GM19463 (cell line): Measurements from ENCODE around the gene UPF3B.
"Not testable (repeated sequence)": the region's sequence is repeated elsewhere in the genome, so short reads cannot be mapped to it uniquely, and the experiment has no call there.

Source experiments
- ATAC-seq: cut with Tn5 transposase; IDR thresholded peaks from one replicate; pipeline ENCODE4 v1.9.1; 2021; ENCODE audit warnings: mild to moderate bottlenecking, moderate library complexity; ENCODE audit not compliant: unreplicated experiment

The UPF3B gene

DNA sequence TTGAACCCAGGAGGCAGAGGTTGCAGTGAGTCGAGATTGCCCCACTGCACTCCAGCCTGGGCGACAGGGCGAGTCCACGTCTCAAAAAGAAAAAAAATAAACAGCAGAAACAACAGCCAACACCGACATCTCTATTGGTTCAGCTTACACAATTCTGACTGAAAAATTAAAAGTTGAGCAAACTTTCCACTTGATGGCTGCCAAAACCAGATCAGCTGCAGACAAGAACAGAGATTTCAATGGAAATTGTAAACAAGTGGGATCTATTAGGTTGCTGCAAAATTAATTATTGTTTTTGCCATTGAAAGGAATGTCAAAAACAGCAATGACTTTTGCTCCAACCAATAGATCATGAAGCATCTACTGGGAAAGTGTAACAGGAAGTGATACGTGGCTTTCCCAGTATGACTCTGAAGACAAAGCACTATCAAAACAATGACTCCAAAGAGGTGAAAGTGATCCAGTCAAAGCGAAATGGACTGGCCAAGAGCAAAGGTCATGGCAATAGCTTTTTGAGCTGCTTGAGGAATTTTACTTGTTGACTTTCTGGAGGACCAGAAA is 26.3 kb downstream of the UPF3B start:
- ATAC-seq = no peak

DNA sequence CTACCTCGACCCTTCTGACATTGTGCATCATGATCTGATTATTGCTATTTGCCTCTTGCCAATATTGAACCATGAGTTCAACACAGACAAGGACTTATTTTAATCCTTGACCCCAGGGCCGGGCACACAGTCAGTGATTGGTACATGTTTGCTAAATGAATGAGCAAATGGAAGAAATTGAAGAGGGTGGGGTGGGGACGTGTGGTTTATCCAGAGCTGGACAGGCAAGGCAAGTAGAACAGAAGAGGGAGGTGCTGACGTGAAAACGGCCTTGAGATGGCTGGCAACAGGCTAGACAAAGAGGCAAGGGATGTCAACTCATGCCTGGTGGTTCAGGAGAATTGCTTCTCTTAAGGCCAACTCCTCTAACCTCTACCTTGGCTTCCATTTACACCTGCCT is 28.5 kb downstream of the UPF3B start:
- not testable (repeated sequence) for ATAC-seq

- ATAC-seq = peak; percentile 84
Observed at GRCh38 chrX:119821703-119822102, 31.1 kb downstream of the UPF3B start.

GRCh38 chrX:119817130-119817690 is 35.6 kb downstream of the UPF3B start:
- ATAC-seq = no peak

DNA sequence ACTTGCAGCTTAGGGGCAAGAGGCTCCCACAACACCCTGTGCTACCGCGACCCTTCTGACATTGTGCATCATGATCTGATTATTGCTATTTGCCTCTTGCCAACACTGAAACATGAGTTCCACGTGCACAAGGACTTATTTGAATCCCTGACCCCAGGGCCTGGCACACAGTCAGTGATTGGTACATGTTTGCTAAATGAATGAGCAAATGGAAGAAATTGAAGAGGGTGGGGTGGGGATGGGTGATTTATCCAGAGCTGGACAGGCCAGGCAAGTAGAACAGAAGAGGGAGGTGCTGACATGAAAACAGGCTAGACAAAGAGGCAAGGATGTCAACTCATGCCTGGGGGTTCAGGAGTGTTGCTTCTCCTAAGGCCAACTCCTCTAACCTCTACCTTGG is 36.5 kb downstream of the UPF3B start:
- ATAC-seq = no peak

DNA sequence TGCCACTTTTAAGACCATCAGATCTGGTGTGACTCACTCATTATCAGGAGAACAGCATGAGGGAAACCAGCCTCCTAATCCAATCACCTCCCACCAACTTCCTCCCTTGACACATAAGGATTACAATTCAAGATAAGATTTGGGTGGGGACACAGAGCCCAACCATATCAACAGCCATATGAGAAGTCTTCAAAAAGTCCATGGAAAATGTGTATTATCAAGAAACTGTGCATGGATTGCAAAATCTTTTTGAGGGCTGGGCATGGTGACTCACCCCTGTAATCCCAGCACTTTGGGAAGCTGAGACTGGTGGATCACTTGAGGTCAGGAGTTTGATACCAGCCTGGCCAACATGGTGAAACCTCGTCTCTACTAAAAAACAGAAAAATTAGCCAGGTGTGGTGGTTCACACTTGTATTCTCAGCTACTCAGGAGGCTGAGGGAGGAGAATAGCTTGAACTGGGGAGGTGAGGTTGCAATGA is 43.5 kb downstream of the UPF3B start:
- no peak for ATAC-seq

DNA sequence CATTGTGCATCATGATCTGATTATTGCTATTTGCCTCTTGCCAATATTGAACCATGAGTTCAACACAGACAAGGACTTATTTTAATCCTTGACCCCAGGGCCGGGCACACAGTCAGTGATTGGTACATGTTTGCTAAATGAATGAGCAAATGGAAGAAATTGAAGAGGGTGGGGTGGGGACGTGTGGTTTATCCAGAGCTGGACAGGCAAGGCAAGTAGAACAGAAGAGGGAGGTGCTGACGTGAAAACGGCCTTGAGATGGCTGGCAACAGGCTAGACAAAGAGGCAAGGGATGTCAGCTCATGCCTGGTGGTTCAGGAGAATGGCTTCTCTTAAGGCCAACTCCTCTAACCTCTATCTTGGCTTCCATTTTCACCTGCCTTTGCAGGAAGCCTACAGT is 44.3 kb downstream of the UPF3B start:
- ATAC-seq = not testable (repeated sequence)

DNA sequence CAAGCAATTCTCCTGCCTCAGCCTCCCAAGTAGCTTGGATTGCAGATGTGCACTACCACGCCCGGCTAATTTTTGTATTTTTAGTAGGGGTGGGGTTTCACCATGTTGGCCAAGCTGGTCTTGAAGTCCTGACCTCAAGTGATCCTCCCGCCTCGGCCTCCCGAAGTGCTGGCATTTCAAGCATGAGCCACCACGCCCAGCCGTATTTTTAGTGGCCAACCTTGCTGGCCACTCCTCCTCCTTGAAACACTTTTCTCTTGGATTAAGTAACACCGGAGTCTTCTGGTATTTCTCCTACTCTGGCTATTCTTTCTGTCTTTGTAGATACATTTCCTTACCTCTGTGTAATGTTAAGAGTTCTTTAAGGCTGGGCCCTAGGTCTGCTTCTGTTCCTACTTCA is 50.2 kb downstream of the UPF3B start:
- no peak for ATAC-seq

- no peak for ATAC-seq
Observed at GRCh38 chrX:119801253-119802221, 51.2 kb downstream of the UPF3B start.

GRCh38 chrX:119791437-119792231 is 61.1 kb downstream of the UPF3B start, which contains the start of gene RPL39:
Gene RPL39 (minus strand): TSS chrX:119791630. CDS start chrX:119791576, 54 bp downstream.
- peak; percentile 89 for ATAC-seq

DNA sequence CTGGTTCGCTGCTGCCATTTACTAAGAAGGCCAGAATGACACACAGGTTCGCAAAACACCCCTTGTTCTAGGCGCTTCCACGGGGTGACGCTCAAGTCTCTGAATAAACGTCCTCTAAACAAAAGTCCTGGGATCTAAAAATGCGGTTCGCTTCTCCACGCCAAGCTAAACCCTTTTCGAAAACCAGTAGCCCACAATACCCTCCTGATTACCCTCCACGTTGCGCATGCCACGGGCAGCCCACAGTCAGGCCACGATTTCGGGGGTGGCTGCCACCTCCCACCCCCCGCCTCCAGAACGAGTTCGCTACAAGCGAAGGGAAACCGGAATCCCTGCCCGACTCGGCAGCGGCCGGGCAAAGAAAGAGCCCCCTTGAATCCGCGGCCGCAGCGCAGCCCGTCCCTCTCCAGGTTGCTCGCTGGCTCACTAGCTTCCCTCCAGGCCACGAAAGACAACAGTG is 61.8 kb downstream of the UPF3B start:
- peak; percentile 17 for ATAC-seq

- ATAC-seq = peak; percentile 57
Observed at GRCh38 chrX:119784747-119785446, 67.9 kb downstream of the UPF3B start.
